ENCODE measurements around the gene EPB41.

The EPB41 gene

GRCh38 chr1:29123053-29123886, 208.9 kb downstream of the EPB41 start:
- Histone ChIP-seq H3K27me3 (ENCODE audit: insufficient read depth, low read depth) (no peaks in the 10 kb centered on the region), H3K36me3 (ENCODE audit: insufficient read depth) (no peaks in the 10 kb centered on the region), H3K79me2 (ENCODE audit: insufficient read depth, low read depth) (no peaks in the 10 kb centered on the region), H3K4me1 (ENCODE audit: low read depth, poor library complexity, severe bottlenecking) (no peaks in the 10 kb centered on the region), H3K9ac (no peak overlapping the region), H2AFZ (ENCODE audit: low read depth) (no peak overlapping the region), H3K4me3 (IDR thresholded peaks at IDR 0.05; ENCODE audit: insufficient read depth, low read depth, low read length) (no peak overlapping the region), H4K20me1 (ENCODE audit: insufficient read depth) (no peaks in the 10 kb centered on the region), H3K4me2 (no peak overlapping the region), H3K27ac (no peak overlapping the region)
- TF ChIP-seq CTCF (conservative IDR thresholded peaks at IDR 0.05; ENCODE audit: low read depth, low read length): no peak

GRCh38 chr1:29123887-29124365, 209.6 kb downstream of the EPB41 start, which contains the start of gene TMEM200B:
TSS of gene TMEM200B (minus strand) at chr1:29123903. CDS start at chr1:29121828, 2,075 bp downstream.
- no peaks in the 10 kb centered on the region for H3K36me3 ChIP-seq (ENCODE audit: insufficient read depth)
- H3K4me3 ChIP-seq (IDR thresholded peaks at IDR 0.05; ENCODE audit: insufficient read depth, low read depth, low read length): no peak within 1 kb of the TSS
- peak within 1 kb of the TSS; percentile 78 for H2AFZ ChIP-seq (ENCODE audit: low read depth)
- H3K4me2 ChIP-seq: peak within 1 kb of the TSS; percentile 64
- H4K20me1 ChIP-seq (ENCODE audit: insufficient read depth): no peaks in the 10 kb centered on the region
- H3K27ac ChIP-seq: no peak within 1 kb of the TSS
- H3K27me3 ChIP-seq (ENCODE audit: insufficient read depth, low read depth): no peaks in the 10 kb centered on the region
- no peaks in the 10 kb centered on the region for H3K4me1 ChIP-seq (ENCODE audit: low read depth, poor library complexity, severe bottlenecking)
- no peak for TF ChIP-seq CTCF (conservative IDR thresholded peaks at IDR 0.05; ENCODE audit: low read depth, low read length)
- H3K79me2 ChIP-seq (ENCODE audit: insufficient read depth, low read depth): no peaks in the 10 kb centered on the region
- H3K9ac ChIP-seq: peak within 1 kb of the TSS; percentile 47

- H3K27me3 ChIP-seq (ENCODE audit: insufficient read depth, low read depth): no peaks in the 10 kb centered on the region
- TF ChIP-seq CTCF (conservative IDR thresholded peaks at IDR 0.05; ENCODE audit: low read depth, low read length): no peak
- peak overlapping the region; percentile 64 for H3K4me2 ChIP-seq
- no peaks in the 10 kb centered on the region for H3K36me3 ChIP-seq (ENCODE audit: insufficient read depth)
- H4K20me1 ChIP-seq (ENCODE audit: insufficient read depth): no peaks in the 10 kb centered on the region
- no peaks in the 10 kb centered on the region for H3K4me1 ChIP-seq (ENCODE audit: low read depth, poor library complexity, severe bottlenecking)
- H3K9ac ChIP-seq: peak overlapping the region; percentile 47
- H3K79me2 ChIP-seq (ENCODE audit: insufficient read depth, low read depth): no peaks in the 10 kb centered on the region
- no peak overlapping the region for H3K4me3 ChIP-seq (IDR thresholded peaks at IDR 0.05; ENCODE audit: insufficient read depth, low read depth, low read length)
- H2AFZ ChIP-seq (ENCODE audit: low read depth): peak overlapping the region; percentile 78
- no peak overlapping the region for H3K27ac ChIP-seq
These were observed 210.2 kb downstream of the EPB41 start for GRCh38 chr1:29124366-29125236.

GRCh38 chr1:29125237-29125641, 210.9 kb downstream of the EPB41 start:
- H3K9ac ChIP-seq: no peak overlapping the region
- H3K27ac ChIP-seq: no peak overlapping the region
- H3K79me2 ChIP-seq (ENCODE audit: insufficient read depth, low read depth): no peaks in the 10 kb centered on the region

More at GRCh38 chr1:29125237-29125641, 210.9 kb downstream of the EPB41 start:
- Histone ChIP-seq H3K36me3 (ENCODE audit: insufficient read depth) (no peaks in the 10 kb centered on the region), H3K27me3 (ENCODE audit: insufficient read depth, low read depth) (no peaks in the 10 kb centered on the region), H4K20me1 (ENCODE audit: insufficient read depth) (no peaks in the 10 kb centered on the region), H3K4me2 (no peak overlapping the region), H3K4me3 (IDR thresholded peaks at IDR 0.05; ENCODE audit: insufficient read depth, low read depth, low read length) (no peak overlapping the region), H3K4me1 (ENCODE audit: low read depth, poor library complexity, severe bottlenecking) (no peaks in the 10 kb centered on the region), H2AFZ (ENCODE audit: low read depth) (peak overlapping the region; percentile 78; the same call in 1 of the 2 replicates)
- TF ChIP-seq CTCF (conservative IDR thresholded peaks at IDR 0.05; ENCODE audit: low read depth, low read length): no peak

Measured in KMS-11 (cell line).